H1 (cell line): ENCODE results near the gene MMD. TPM values are rescaled to one million over a fixed set of nuclear protein-coding genes. Genes with fewer than 3 reads are reported as not detected.

Experiments
- CTCF ChIA-PET: fragments of 300-600 bp; sonication (Branson Sonifier 250); formaldehyde crosslinking; loops from one replicate; lab custom pipeline; 2021; ENCODE audit not compliant: partially characterized antibody; lab: Charles Lee
- POLR2A ChIA-PET: fragments of 300-600 bp; sonication (Branson Sonifier 250); formaldehyde crosslinking; loops from one replicate; lab custom pipeline; 2021; ENCODE audit warnings: inconsistent platforms; ENCODE audit not compliant: partially characterized antibody; lab: Charles Lee
- DNase-seq, 2 experiments: peaks; one replicate each; pipeline versions ENCODE4 v3.0.0 to v3.0.0-alpha.2; 2010 to 2022; ENCODE audit warnings: low spot score in 2 of 2, low read depth in 1 of 2, mixed read lengths in 1 of 2
- FAIRE-seq: peaks from 2 replicates; lab custom pipeline; 2011; peaks lifted over from hg19 to GRCh38; lab: Jason Lieb, UNC
- H2AFZ ChIP-seq: 2 replicates; pipeline ENCODE4 v1.8.1; 2012; ENCODE audit warnings: low read length, inconsistent platforms
- H2AK5ac ChIP-seq: 2 replicates; pipeline ENCODE4 v1.6.1; 2013; ENCODE audit warnings: low read depth, low read length
- H2BK120ac ChIP-seq: replicated peaks from 2 replicates; pipeline ENCODE3; 2013; ENCODE audit warnings: low read depth, low read length, inconsistent platforms
- H2BK12ac ChIP-seq: 2 replicates; pipeline ENCODE4 v1.6.1; 2013; ENCODE audit warnings: low read depth, low read length
- H2BK15ac ChIP-seq: 2 replicates; pipeline ENCODE4 v1.6.1; 2013; ENCODE audit warnings: low read length
- H2BK20ac ChIP-seq: 2 replicates; pipeline ENCODE4 v1.6.1; 2013; ENCODE audit warnings: low read length
- H2BK5ac ChIP-seq: 2 replicates; pipeline ENCODE4 v1.6.1; 2013; ENCODE audit warnings: low read depth, low read length
- H3K14ac ChIP-seq: 2 replicates; pipeline ENCODE4 v1.6.1; 2013; ENCODE audit warnings: inconsistent platforms; ENCODE audit not compliant: insufficient read length
- H3K18ac ChIP-seq: 2 replicates; pipeline ENCODE4 v1.6.1; 2013; ENCODE audit warnings: low read length; ENCODE audit errors: extremely low read depth
- H3K23ac ChIP-seq: 2 replicates; pipeline ENCODE4 v1.6.1; 2013; ENCODE audit warnings: inconsistent platforms; ENCODE audit not compliant: insufficient read length
- H3K23me2 ChIP-seq: 2 replicates; pipeline ENCODE4 v1.6.1; 2013; ENCODE audit warnings: low read depth, low read length
- H3K27ac ChIP-seq: 2 replicates; pipeline ENCODE4 v1.6.1; 2011; ENCODE audit warnings: low read depth, low read length, inconsistent platforms
- H3K27me3 ChIP-seq, 4 experiments: replicated peaks in 1 of 4; 1 replicate in 1 of 4; 2 replicates in 3 of 4; pipeline versions ENCODE4 v1.6.1 to v1.8.1; 2011 to 2013; ENCODE audit warnings: low read length in 3 of 4, mild to moderate bottlenecking in 3 of 4, inconsistent platforms in 2 of 4, mixed read lengths in 2 of 4, moderate library complexity in 1 of 4; ENCODE audit not compliant: control insufficient read depth in 3 of 4, insufficient read depth in 3 of 4; ENCODE audit errors: extremely low read depth in 1 of 4
- H3K36me3 ChIP-seq, 4 experiments: 2 replicates each; pipeline versions ENCODE4 v1.6.1 to v1.8.1; 2011 to 2013; ENCODE audit warnings: mild to moderate bottlenecking in 4 of 4, low read length in 3 of 4, moderate library complexity in 2 of 4, control low read depth in 1 of 4, inconsistent platforms in 1 of 4; ENCODE audit not compliant: insufficient read depth in 4 of 4, control insufficient read depth in 2 of 4
- H3K4ac ChIP-seq: replicated peaks from 2 replicates; pipeline ENCODE3; 2013; ENCODE audit warnings: low read length, low read depth, mixed read lengths, inconsistent platforms; ENCODE audit not compliant: insufficient read length
- H3K4me1 ChIP-seq, 4 experiments: replicated peaks in 1 of 4; 1 replicate in 1 of 4; 2 replicates in 3 of 4; pipeline versions ENCODE4 v1.6.1 to v1.8.1; 2011 to 2013; ENCODE audit warnings: low read length in 3 of 4, inconsistent platforms in 2 of 4, mixed read lengths in 1 of 4; ENCODE audit not compliant: insufficient read depth in 4 of 4, control insufficient read depth in 3 of 4
- H3K4me2 ChIP-seq, 2 experiments: 2 replicates each; pipeline versions ENCODE4 v1.6.1 to v1.8.1; 2011 to 2013; ENCODE audit warnings: low read depth in 2 of 2, low read length in 2 of 2, control low read depth in 1 of 2, inconsistent platforms in 1 of 2, mild to moderate bottlenecking in 1 of 2; ENCODE audit not compliant: insufficient read depth in 1 of 2
- H3K4me3 ChIP-seq, 4 experiments: fragments of 200-600, 300-600 bp in 1 of 4; sonication (generic), shearing (Covaris generic), sonication (Bioruptor Twin) in 1 of 4; 2 replicates each; pipeline versions ENCODE4 v1.5.1 to v1.8.1; 2011 to 2016; ENCODE audit warnings: low read length in 4 of 4, low read depth in 3 of 4, control low read depth in 2 of 4, inconsistent platforms in 2 of 4, mild to moderate bottlenecking in 2 of 4, mixed read lengths in 1 of 4, moderate library complexity in 1 of 4; ENCODE audit not compliant: insufficient read depth in 2 of 4; ENCODE audit errors: extremely low read depth in 1 of 4
- H3K56ac ChIP-seq: replicated peaks from 2 replicates; pipeline ENCODE3; 2013; ENCODE audit warnings: low read depth, mild to moderate bottlenecking, mixed read lengths, low read length, inconsistent platforms; ENCODE audit not compliant: insufficient read length
- H3K79me1 ChIP-seq: 2 replicates; pipeline ENCODE4 v1.6.1; 2013; ENCODE audit warnings: low read depth, low read length, control low read depth
- H3K79me2 ChIP-seq, 2 experiments: 2 replicates each; pipeline versions ENCODE4 v1.6.1 to v1.8.1; 2012 to 2013; ENCODE audit warnings: low read length in 2 of 2, mild to moderate bottlenecking in 2 of 2, inconsistent platforms in 1 of 2; ENCODE audit not compliant: insufficient read depth in 2 of 2, control insufficient read depth in 1 of 2
- H3K9ac ChIP-seq, 4 experiments: replicated peaks in 1 of 4; 1 replicate in 1 of 4; 2 replicates in 3 of 4; pipeline versions ENCODE4 v1.6.1 to v1.8.1; 2011 to 2013; ENCODE audit warnings: low read depth in 3 of 4, low read length in 3 of 4, control low read depth in 2 of 4, mild to moderate bottlenecking in 2 of 4, moderate library complexity in 2 of 4, inconsistent platforms in 1 of 4; ENCODE audit errors: extremely low read depth in 1 of 4
- H3K9me3 ChIP-seq, 2 experiments: 2 replicates each; pipeline versions ENCODE4 v1.6.1 to v1.8.1; 2012 to 2013; ENCODE audit warnings: mild to moderate bottlenecking in 2 of 2, moderate library complexity in 2 of 2, control low read depth in 1 of 2, inconsistent platforms in 1 of 2, low read depth in 1 of 2, low read length in 1 of 2, mixed read lengths in 1 of 2; ENCODE audit not compliant: insufficient read depth in 2 of 2
- H4K20me1 ChIP-seq, 2 experiments: replicated peaks in 1 of 2; 2 replicates each; pipeline versions ENCODE3 to v1.8.1; 2011 to 2013; ENCODE audit warnings: inconsistent platforms in 2 of 2, low read length in 2 of 2, mild to moderate bottlenecking in 1 of 2; ENCODE audit not compliant: insufficient read depth in 2 of 2, control insufficient read depth in 1 of 2
- H4K5ac ChIP-seq: 2 replicates; pipeline ENCODE4 v1.6.1; 2013; ENCODE audit warnings: low read length, low read depth, mixed read lengths, inconsistent platforms; ENCODE audit not compliant: insufficient read length
- H4K8ac ChIP-seq: 2 replicates; pipeline ENCODE4 v1.8.0; 2013; ENCODE audit warnings: mild to moderate bottlenecking, moderate library complexity, low read length, inconsistent platforms; ENCODE audit not compliant: insufficient read depth; ENCODE audit errors: extremely low read depth
- H4K91ac ChIP-seq: replicated peaks from 2 replicates; pipeline ENCODE3; 2013; ENCODE audit warnings: low read length, mixed read lengths, inconsistent platforms; ENCODE audit not compliant: insufficient read length
- BACH1 ChIP-seq: IDR thresholded peaks from 2 replicates; pipeline ENCODE4 v1.6.1; 2012; ENCODE audit warnings: low read length, improper control_type of control experiment
- CREB1 ChIP-seq: IDR thresholded peaks from 2 replicates; pipeline ENCODE4 v1.6.1; 2012; ENCODE audit warnings: inconsistent platforms
- FOSL1 ChIP-seq: IDR thresholded peaks from 2 replicates; pipeline ENCODE4 v1.6.1; 2011; ENCODE audit warnings: mild to moderate bottlenecking, low read depth, low read length, moderate library complexity; ENCODE audit not compliant: insufficient read depth
- HDAC2 ChIP-seq, 2 experiments: fragments of 300-600 bp in 1 of 2; sonication (generic) in 1 of 2; IDR thresholded peaks; 2 replicates each; pipeline ENCODE4 v1.6.1; 2011 to 2012; ENCODE audit warnings: low read depth in 2 of 2, low read length in 2 of 2, mild to moderate bottlenecking in 2 of 2, moderate library complexity in 2 of 2, borderline replicate concordance in 1 of 2, inconsistent platforms in 1 of 2
- JUND ChIP-seq: IDR thresholded peaks from 2 replicates; pipeline ENCODE4 v1.6.1; 2011; ENCODE audit warnings: mild to moderate bottlenecking, improper control_type of control experiment, low read length
- NANOG ChIP-seq: IDR thresholded peaks from 2 replicates; pipeline ENCODE4 v1.6.1; 2011; ENCODE audit warnings: low read length, low read depth, mild to moderate bottlenecking, inconsistent platforms; ENCODE audit not compliant: insufficient read depth, poor library complexity, severe bottlenecking
- RNF2 ChIP-seq: fragments of 200-900, 300-1000 bp; sonication (generic); IDR thresholded peaks from 2 replicates; pipeline ENCODE4 v1.7.1; 2016; ENCODE audit warnings: borderline replicate concordance, low read depth, mild to moderate bottlenecking, antibody characterized with exemption, low read length; ENCODE audit not compliant: poor library complexity, severe bottlenecking; ENCODE audit errors: missing control alignments
- SIX5 ChIP-seq: IDR thresholded peaks from 2 replicates; pipeline ENCODE4 v1.6.1; 2011; ENCODE audit warnings: mild to moderate bottlenecking, low read depth, low read length
- SP2 ChIP-seq: IDR thresholded peaks from 2 replicates; pipeline ENCODE4 v1.6.1; 2012; ENCODE audit warnings: mild to moderate bottlenecking, low read length, inconsistent platforms
- SUZ12 ChIP-seq: fragments of 200-600 bp; sonication (generic); IDR thresholded peaks from 2 replicates; pipeline ENCODE4 v1.6.1; 2012; ENCODE audit warnings: mild to moderate bottlenecking, inconsistent platforms, low read length, moderate library complexity, mixed read lengths
- YY1 ChIP-seq: IDR thresholded peaks from 2 replicates; pipeline ENCODE4 v1.6.1; 2011; ENCODE audit warnings: low read depth, mild to moderate bottlenecking, low read length
- WGBS, 2 experiments: shearing (Covaris generic) in 1 of 2; methylation state at CpG; one replicate each; pipeline versions ENCODE4 v1.1.6 to v1.1.7; 2013 to 2015; ENCODE audit warnings: low lambda C conversion rate in 2 of 2, mixed read lengths in 2 of 2, inconsistent platforms in 1 of 2, low coverage in 1 of 2, missing lambda C conversion rate in 1 of 2; ENCODE audit not compliant: insufficient replicate concordance in 2 of 2, insufficient coverage in 1 of 2, insufficient read length in 1 of 2; ENCODE audit errors: extremely low coverage in 1 of 2, missing lambda C conversion rate in 1 of 2; 5-methylcytosine and 5-hydroxymethylcytosine counted together
- polyA plus RNA-seq, 7 experiments: library from polyadenylated mRNA; depleted of rRNA in 3 of 7; stranded (reverse) in 5 of 7; unstranded in 2 of 7; fragments of >200 nt in 5 of 7; fragments of 200-250 nt in 2 of 7; gene quantifications; 1 replicate in 5 of 7; 2 replicates in 1 of 7; 4 replicates in 1 of 7; pipeline versions ENCODE4 v1.2.1 to v1.2.3, GENCODE V29; 2011 to 2013; ENCODE audit warnings: missing spikeins in 2 of 7, mixed read lengths in 2 of 7
- total RNA-seq: library from RNA; stranded (reverse); fragmentation: NEBNext Ultra II Directional; extraction: Animal tissue kit (Norgen Biotek cat#: 25700); gene quantifications from 2 replicates; pipeline ENCODE4 v1.2.1, GENCODE V29; 2021

MMD gene
- total and polyA plus RNA-seq, 2 of the 8 experiments (the other 6 are each of a cell fraction or from before 2014, with no cell fraction given), result 28.2 to 37.8 TPM

DNA sequence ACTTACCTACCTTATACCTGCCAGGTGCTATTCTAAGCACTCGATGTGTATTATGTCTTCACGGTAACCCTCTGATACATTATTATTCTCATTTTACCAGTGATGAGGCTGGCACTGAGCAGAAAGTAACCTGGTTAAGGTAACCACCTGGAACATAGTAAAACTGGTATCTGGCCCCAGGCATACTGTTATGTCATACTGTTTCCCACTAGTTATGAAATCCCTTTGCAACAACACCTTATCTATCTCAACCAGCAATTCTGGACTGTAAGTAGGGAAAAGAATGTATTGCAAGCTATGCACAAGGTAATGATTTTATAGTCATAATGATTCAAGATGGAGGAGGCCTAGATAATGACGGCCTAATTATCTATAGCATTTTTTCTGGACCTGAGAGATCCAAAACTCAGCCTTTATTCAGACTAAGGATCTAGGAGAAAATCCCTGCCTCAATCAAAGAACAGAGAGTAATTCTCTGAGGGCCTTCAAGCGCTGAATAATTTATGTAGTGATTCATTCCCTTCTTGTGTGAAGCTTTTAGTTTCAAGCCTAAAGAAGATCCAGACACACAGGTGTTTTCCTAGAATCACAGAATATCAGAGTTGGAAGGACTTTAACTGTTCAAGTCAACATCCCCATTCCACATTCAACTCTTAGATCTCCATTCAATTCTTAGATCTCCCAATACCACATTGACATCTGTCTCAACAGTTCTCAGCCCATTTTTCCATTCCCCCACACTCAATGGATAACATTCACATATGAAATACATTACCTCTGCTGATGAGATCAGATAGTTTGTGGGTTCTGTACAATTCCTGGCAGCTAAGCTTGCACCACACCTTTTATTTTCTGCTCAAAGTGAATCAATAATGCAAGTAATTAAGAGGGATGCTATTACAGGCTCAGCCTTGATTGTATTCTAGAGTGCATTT lies 14.9 kb upstream of the MMD start:
- H2BK15ac ChIP-seq, result no peak overlapping the region
- H3K27me3 ChIP-seq, result no peaks in the 10 kb centered on the region
- H3K4ac ChIP-seq, result no peak overlapping the region
- no peaks in the 10 kb centered on the region for H3K4me1 ChIP-seq
- no peak overlapping the region for H2BK20ac ChIP-seq
- H3K79me1 ChIP-seq, result no peaks in the 10 kb centered on the region
- H2AFZ ChIP-seq, result no peak overlapping the region
- no peak overlapping the region for H3K18ac ChIP-seq
- no peak overlapping the region for H2AK5ac ChIP-seq
- H4K5ac ChIP-seq, result no peak overlapping the region
- ChIA-PET CTCF (no interaction called here), POLR2A (interaction anchor here (1.0 kb wide), 1 partner anchor 15 kb away, joined by 5 read pairs; the partner anchor contains the start of gene MMD)
- no peak overlapping the region for H2BK120ac ChIP-seq
- H3K14ac ChIP-seq, result no peak overlapping the region
- no peak overlapping the region for H3K4me3 ChIP-seq
- no peak overlapping the region for H3K9ac ChIP-seq
- no peak overlapping the region for H4K8ac ChIP-seq
- no peak overlapping the region for H3K4me2 ChIP-seq
- no peak overlapping the region for H3K56ac ChIP-seq
- H2BK12ac ChIP-seq, result no peak overlapping the region
- H3K27ac ChIP-seq, result no peak overlapping the region
- H4K20me1 ChIP-seq, result no peaks in the 10 kb centered on the region
- H3K36me3 ChIP-seq, result no peaks in the 10 kb centered on the region
- no peak for FAIRE-seq
- H2BK5ac ChIP-seq, result no peak overlapping the region
- no peak overlapping the region for H4K91ac ChIP-seq
- 86% methylated on average over 4 of the region's 4 CpGs; no CpG with 5 or more reads in 1 of the 2 experiments for WGBS, 2 experiments
- no peak for DNase-seq
- no peaks in the 10 kb centered on the region for H3K23me2 ChIP-seq
- no peak overlapping the region for H3K23ac ChIP-seq
- no peaks in the 10 kb centered on the region for H3K79me2 ChIP-seq
- H3K9me3 ChIP-seq, result no peaks in the 10 kb centered on the region
- no peak for TF ChIP-seq SIX5
- no peak for TF ChIP-seq HDAC2 (IDR thresholded peaks at IDR 0.05; ENCODE audit: borderline replicate concordance in 1 of 2, low read depth in 2 of 2, low read length in 2 of 2)
- no peak for TF ChIP-seq SUZ12
- no peak for TF ChIP-seq SP2
- no peak for TF ChIP-seq FOSL1
- no peak for TF ChIP-seq RNF2
- no peak for TF ChIP-seq JUND
- TF ChIP-seq CREB1, result no peak
- no peak for TF ChIP-seq YY1
- TF ChIP-seq BACH1, result no peak
- no peak for TF ChIP-seq NANOG
